HEK293 (cell line): ENCODE results near the gene OR2A5.

Experiments
- CTCF ChIA-PET: fragments of 350-600 bp; formaldehyde crosslinking; extraction: SDS; loops from one replicate; lab custom pipeline; 2021; ENCODE audit warnings: antibody characterized with exemption; lab: Yijun Ruan, JAX
- POLR2A ChIA-PET: fragments of 300-600 bp; formaldehyde crosslinking; extraction: SDS; loops from one replicate; lab custom pipeline; 2020; ENCODE audit warnings: antibody characterized with exemption, inconsistent platforms; lab: Yijun Ruan, JAX
- H3K27ac ChIP-seq: fragments of 200-500 bp; sonication (Bioruptor generic); 2 replicates; pipeline ENCODE4 v1.5.1; 2014; ENCODE audit warnings: low read depth, low read length, control low read depth, inconsistent platforms; ENCODE audit errors: extremely low read depth
- H3K36me3 ChIP-seq, 2 experiments: fragments of 200-500 bp in 1 of 2; sonication (Bioruptor generic) in 1 of 2; 1 replicate in 1 of 2; 2 replicates in 1 of 2; pipeline ENCODE4 v1.5.1; 2014 to 2017; ENCODE audit warnings: inconsistent platforms in 2 of 2, low read length in 2 of 2; ENCODE audit not compliant: control insufficient read depth in 2 of 2, insufficient read depth in 1 of 2
- H3K4me1 ChIP-seq: fragments of 200-500 bp; sonication (Bioruptor generic); 2 replicates; pipeline ENCODE4 v1.5.1; 2014; ENCODE audit warnings: mild to moderate bottlenecking, low read length, inconsistent platforms; ENCODE audit not compliant: control insufficient read depth, insufficient read depth
- H3K4me3 ChIP-seq: 2 replicates; pipeline ENCODE4 v1.5.1; 2011; ENCODE audit warnings: low read depth, mild to moderate bottlenecking, control low read depth, low read length, moderate library complexity
- H3K9me3 ChIP-seq: fragments of 200-500 bp; sonication (Bioruptor generic); 2 replicates; pipeline ENCODE4 v1.5.1; 2014; ENCODE audit warnings: low read depth, low read length, inconsistent platforms; ENCODE audit not compliant: control insufficient read depth, insufficient read depth
- GFI1B ChIP-seq: fragments of 450-650 bp; formaldehyde crosslinking; IDR thresholded peaks from 2 replicates; pipeline ENCODE4 v1.5.1; 2016; ENCODE audit warnings: missing biosample characterization, missing genetic modification characterization
- GLI4 ChIP-seq: fragments of 450-650 bp; formaldehyde crosslinking; IDR thresholded peaks from 2 replicates; pipeline ENCODE4 v1.5.1; 2016; ENCODE audit warnings: missing biosample characterization, missing genetic modification characterization
- GLIS1 ChIP-seq: fragments of 450-650 bp; formaldehyde crosslinking; IDR thresholded peaks from 2 replicates; pipeline ENCODE4 v1.5.1; 2016; ENCODE audit warnings: missing biosample characterization, missing genetic modification characterization
- HOXC10 ChIP-seq: sonication (generic); formaldehyde crosslinking; IDR thresholded peaks from 2 replicates; pipeline ENCODE4 v1.8.1; 2023; ENCODE audit warnings: mild to moderate bottlenecking, missing genetic modification reagents
- SCRT1 ChIP-seq: fragments of 450-650 bp; formaldehyde crosslinking; IDR thresholded peaks from 2 replicates; pipeline ENCODE4 v1.5.1; 2016; ENCODE audit warnings: missing biosample characterization, missing genetic modification characterization, borderline replicate concordance
- ZNF114 ChIP-seq: fragments of 450-650 bp; formaldehyde crosslinking; IDR thresholded peaks from 2 replicates; pipeline ENCODE4 v1.5.0; 2017; ENCODE audit warnings: missing biosample characterization, missing genetic modification characterization
- ZNF157 ChIP-seq: fragments of 450-650 bp; formaldehyde crosslinking; IDR thresholded peaks from 2 replicates; pipeline ENCODE4 v1.5.1; 2016; ENCODE audit warnings: missing biosample characterization, missing genetic modification characterization
- ZNF23 ChIP-seq: fragments of 450-650 bp; formaldehyde crosslinking; IDR thresholded peaks from 2 replicates; pipeline ENCODE4 v1.5.1; 2016; ENCODE audit warnings: missing biosample characterization, missing genetic modification characterization, borderline replicate concordance
- ZNF311 ChIP-seq: fragments of 450-650 bp; formaldehyde crosslinking; IDR thresholded peaks from 2 replicates; pipeline ENCODE4 v1.5.1; 2017; ENCODE audit warnings: missing biosample characterization, missing genetic modification characterization, borderline replicate concordance
- ZNF37A ChIP-seq: fragments of 450-650 bp; IDR thresholded peaks from 2 replicates; pipeline ENCODE4 v1.5.1; 2018; ENCODE audit warnings: missing biosample characterization, missing genetic modification characterization
- ZNF394 ChIP-seq: fragments of 450-650 bp; formaldehyde crosslinking; IDR thresholded peaks from 2 replicates; pipeline ENCODE4 v1.5.1; 2016; ENCODE audit warnings: missing biosample characterization, missing genetic modification characterization, mild to moderate bottlenecking, moderate library complexity, borderline replicate concordance
- ZNF404 ChIP-seq: fragments of 450-650 bp; formaldehyde crosslinking; IDR thresholded peaks from 2 replicates; pipeline ENCODE4 v1.5.1; 2017; ENCODE audit warnings: missing biosample characterization, missing genetic modification characterization
- ZNF433 ChIP-seq: fragments of 450-650 bp; formaldehyde crosslinking; IDR thresholded peaks from 2 replicates; pipeline ENCODE4 v1.5.1; 2016; ENCODE audit warnings: missing biosample characterization, missing genetic modification characterization, low read depth
- ZNF549 ChIP-seq: fragments of 450-650 bp; IDR thresholded peaks from 2 replicates; pipeline ENCODE4 v1.5.1; 2018; ENCODE audit warnings: missing biosample characterization, missing genetic modification characterization, mild to moderate bottlenecking, inconsistent platforms, moderate library complexity
- ZNF561 ChIP-seq: fragments of 450-650 bp; IDR thresholded peaks from 2 replicates; pipeline ENCODE4 v1.5.1; 2018; ENCODE audit warnings: missing biosample characterization, missing genetic modification characterization, borderline replicate concordance
- ZNF626 ChIP-seq: fragments of 450-650 bp; sonication (Bioruptor Pico); formaldehyde crosslinking; IDR thresholded peaks from 2 replicates; pipeline ENCODE4 v1.5.1; 2018; ENCODE audit warnings: missing biosample characterization, missing genetic modification characterization, inconsistent platforms
- ZNF629 ChIP-seq: fragments of 450-650 bp; formaldehyde crosslinking; IDR thresholded peaks from 2 replicates; pipeline ENCODE4 v1.5.1; 2017; ENCODE audit warnings: missing biosample characterization, missing genetic modification characterization
- ZNF645 ChIP-seq: fragments of 450-650 bp; formaldehyde crosslinking; IDR thresholded peaks from 2 replicates; pipeline ENCODE4; 2016; ENCODE audit warnings: missing biosample characterization, missing genetic modification characterization
- ZNF658 ChIP-seq: fragments of 450-650 bp; formaldehyde crosslinking; IDR thresholded peaks from 2 replicates; pipeline ENCODE4; 2016; ENCODE audit warnings: missing biosample characterization, missing genetic modification characterization
- ZNF768 ChIP-seq: fragments of 450-650 bp; formaldehyde crosslinking; IDR thresholded peaks from 2 replicates; pipeline ENCODE4 v1.5.1; 2018; ENCODE audit warnings: missing biosample characterization, mild to moderate bottlenecking, missing genetic modification characterization
- ZNF776 ChIP-seq: fragments of 450-650 bp; formaldehyde crosslinking; IDR thresholded peaks from 2 replicates; pipeline ENCODE4 v1.5.0; 2017; ENCODE audit warnings: missing biosample characterization, missing genetic modification characterization, borderline replicate concordance
- ZNF791 ChIP-seq: fragments of 450-650 bp; formaldehyde crosslinking; IDR thresholded peaks from 2 replicates; pipeline ENCODE4 v1.5.1; 2016; ENCODE audit warnings: missing biosample characterization, missing genetic modification characterization
- ZNF837 ChIP-seq: fragments of 450-650 bp; formaldehyde crosslinking; IDR thresholded peaks from 2 replicates; pipeline ENCODE4 v1.5.1; 2016; ENCODE audit warnings: missing biosample characterization, missing genetic modification characterization
- TF ChIP-seq, protein P1 (sequence below): fragments of 450-650 bp; formaldehyde crosslinking; IDR thresholded peaks from 2 replicates; pipeline ENCODE4 v1.5.1; 2017; ENCODE audit warnings: missing biosample characterization, missing genetic modification characterization
- TF ChIP-seq, protein P2 (sequence below): fragments of 450-650 bp; formaldehyde crosslinking; IDR thresholded peaks from 2 replicates; pipeline ENCODE4 v1.5.1; 2016; ENCODE audit warnings: missing biosample characterization, missing genetic modification characterization

Gene OR2A5

GRCh38 chr7:144028547-144028946 lies 20.2 kb upstream of the OR2A5 start:
- H3K9me3 ChIP-seq = no peaks in the 10 kb centered on the region
- no peak for TF ChIP-seq ZNF837 (tag by site-specific recombination)
- no peak for TF ChIP-seq ZNF776 (tag by site-specific recombination)
- no peak for TF ChIP-seq ZNF629
- POLR2A ChIA-PET = no interaction called here
- H3K4me1 ChIP-seq = no peaks in the 10 kb centered on the region
- no peak overlapping the region for H3K27ac ChIP-seq
- CTCF ChIA-PET = interaction anchor here (0.7 to 2.8 kb wide), 2 partner anchors 71 to 100 kb away, joined by 4 to 13 read pairs; no protein-coding TSS in a partner anchor
- H3K4me3 ChIP-seq = no peak overlapping the region
- no peaks in the 10 kb centered on the region for H3K36me3 ChIP-seq

DNA sequence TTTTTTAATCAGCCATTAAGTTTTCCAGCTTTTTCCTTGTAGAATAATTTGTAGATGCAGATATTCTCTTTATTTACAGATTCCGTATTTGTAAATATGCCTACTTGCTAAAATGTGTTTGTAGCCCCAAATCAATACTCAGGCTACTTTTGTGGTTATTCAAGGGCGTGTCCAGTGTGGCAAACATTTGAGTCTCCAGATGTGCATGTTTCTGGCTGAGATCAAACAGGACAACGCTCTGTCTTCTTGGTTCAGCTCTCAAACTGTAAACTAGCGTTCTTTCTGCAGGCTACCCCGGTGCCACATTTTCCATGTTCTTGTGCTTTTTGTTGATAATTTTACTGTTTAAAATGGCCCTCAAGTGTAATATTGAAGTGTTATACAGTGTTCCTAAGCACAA lies 16.2 kb upstream of the OR2A5 start:
- Histone ChIP-seq H3K27ac (no peak overlapping the region), H3K9me3 (no peaks in the 10 kb centered on the region), H3K4me3 (no peak overlapping the region), H3K4me1 (no peaks in the 10 kb centered on the region), H3K36me3 (no peaks in the 10 kb centered on the region)
- TF ChIP-seq, protein P1, sequence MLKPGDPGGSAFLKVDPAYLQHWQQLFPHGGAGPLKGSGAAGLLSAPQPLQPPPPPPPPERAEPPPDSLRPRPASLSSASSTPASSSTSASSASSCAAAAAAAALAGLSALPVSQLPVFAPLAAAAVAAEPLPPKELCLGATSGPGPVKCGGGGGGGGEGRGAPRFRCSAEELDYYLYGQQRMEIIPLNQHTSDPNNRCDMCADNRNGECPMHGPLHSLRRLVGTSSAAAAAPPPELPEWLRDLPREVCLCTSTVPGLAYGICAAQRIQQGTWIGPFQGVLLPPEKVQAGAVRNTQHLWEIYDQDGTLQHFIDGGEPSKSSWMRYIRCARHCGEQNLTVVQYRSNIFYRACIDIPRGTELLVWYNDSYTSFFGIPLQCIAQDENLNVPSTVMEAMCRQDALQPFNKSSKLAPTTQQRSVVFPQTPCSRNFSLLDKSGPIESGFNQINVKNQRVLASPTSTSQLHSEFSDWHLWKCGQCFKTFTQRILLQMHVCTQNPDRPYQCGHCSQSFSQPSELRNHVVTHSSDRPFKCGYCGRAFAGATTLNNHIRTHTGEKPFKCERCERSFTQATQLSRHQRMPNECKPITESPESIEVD (tag by site-specific recombination) = no peak
- TF ChIP-seq ZNF645 = no peak
- no peak for TF ChIP-seq SCRT1
- no peak for TF ChIP-seq ZNF394 (tag by site-specific recombination)
- TF ChIP-seq GLI4 (tag by site-specific recombination) = no peak
- no peak for TF ChIP-seq ZNF404 (tag by site-specific recombination)
- no peak for TF ChIP-seq ZNF433 (tag by site-specific recombination)
- ChIA-PET CTCF (interaction anchor here (0.9 kb wide), 1 partner anchor 18 kb away, joined by 4 read pairs; no protein-coding TSS in a partner anchor), POLR2A (no interaction called here)

DNA sequence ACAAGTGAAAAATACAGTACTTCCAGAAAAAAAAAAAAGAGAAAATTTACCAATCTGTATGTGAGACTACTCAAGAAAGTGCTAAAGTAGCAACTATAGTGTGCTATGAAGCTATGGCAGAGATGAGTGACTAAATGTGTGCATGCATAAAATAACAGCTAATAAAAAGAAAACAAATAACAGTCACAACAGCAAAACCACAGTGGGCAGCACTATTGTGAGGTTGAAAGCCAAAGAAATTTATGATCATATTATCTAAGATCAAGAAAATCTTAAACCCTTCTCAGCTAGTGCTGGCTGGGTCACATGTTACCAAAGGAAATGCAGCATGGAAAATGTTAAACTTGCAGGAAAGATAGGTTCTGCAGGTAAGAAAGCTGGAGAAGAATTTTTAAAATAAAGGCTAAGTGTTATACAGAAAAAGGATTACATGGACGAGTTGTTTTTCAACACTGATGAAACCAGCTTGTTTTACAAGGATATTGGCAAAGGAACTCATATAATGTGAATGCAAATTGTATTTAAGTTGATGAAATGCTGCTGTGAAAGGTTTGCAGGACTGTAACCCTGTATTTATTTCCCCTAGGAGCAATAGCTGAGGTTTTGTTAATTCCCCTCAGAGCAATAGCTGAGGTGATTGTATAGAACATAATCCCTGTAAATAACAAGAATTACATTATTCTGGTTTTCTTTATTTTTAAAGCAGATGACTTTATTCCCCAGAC lies 15.6 kb upstream of the OR2A5 start:
- TF ChIP-seq ZNF626 (tag by site-specific recombination) (no peak), ZNF23 (no peak), ZNF837 (tag by site-specific recombination) (no peak), ZNF561 (tag by site-specific recombination) (no peak)
- TF ChIP-seq, all 188 proteins: peak for 0
- Histone ChIP-seq H3K4me1 (no peaks in the 10 kb centered on the region), H3K4me3 (no peak overlapping the region), H3K9me3 (no peaks in the 10 kb centered on the region), H3K27ac (no peak overlapping the region), H3K36me3 (no peaks in the 10 kb centered on the region)
- POLR2A ChIA-PET = no interaction called here
- CTCF ChIA-PET = interaction anchor here (0.6 to 1.3 kb wide), 4 partner anchors 11 to 115 kb away, joined by 3 to 7 read pairs (median 4); no protein-coding TSS in a partner anchor

GRCh38 chr7:144035385-144035784 lies 13.4 kb upstream of the OR2A5 start:
- ChIA-PET CTCF (no interaction called here), POLR2A (no interaction called here)
- no peaks in the 10 kb centered on the region for H3K9me3 ChIP-seq
- no peaks in the 10 kb centered on the region for H3K4me1 ChIP-seq
- no peak overlapping the region for H3K27ac ChIP-seq
- H3K36me3 ChIP-seq = no peaks in the 10 kb centered on the region
- H3K4me3 ChIP-seq = no peak overlapping the region
- TF ChIP-seq ZNF157 (tag by site-specific recombination) (no peak), ZNF549 (no peak), ZNF658 (tag by site-specific recombination) (no peak), ZNF776 (tag by site-specific recombination) (no peak), GFI1B (tag by site-specific recombination) (no peak), ZNF768 (tag by site-specific recombination) (no peak), ZNF37A (tag by site-specific recombination) (no peak), ZNF311 (tag by site-specific recombination) (no peak), ZNF114 (tag by site-specific recombination) (no peak), ZNF561 (tag by site-specific recombination) (no peak), HOXC10 (CRISPR knock-in tag) (no peak), GLIS1 (tag by site-specific recombination) (no peak), ZNF791 (tag by site-specific recombination) (no peak)
- TF ChIP-seq, protein P2, sequence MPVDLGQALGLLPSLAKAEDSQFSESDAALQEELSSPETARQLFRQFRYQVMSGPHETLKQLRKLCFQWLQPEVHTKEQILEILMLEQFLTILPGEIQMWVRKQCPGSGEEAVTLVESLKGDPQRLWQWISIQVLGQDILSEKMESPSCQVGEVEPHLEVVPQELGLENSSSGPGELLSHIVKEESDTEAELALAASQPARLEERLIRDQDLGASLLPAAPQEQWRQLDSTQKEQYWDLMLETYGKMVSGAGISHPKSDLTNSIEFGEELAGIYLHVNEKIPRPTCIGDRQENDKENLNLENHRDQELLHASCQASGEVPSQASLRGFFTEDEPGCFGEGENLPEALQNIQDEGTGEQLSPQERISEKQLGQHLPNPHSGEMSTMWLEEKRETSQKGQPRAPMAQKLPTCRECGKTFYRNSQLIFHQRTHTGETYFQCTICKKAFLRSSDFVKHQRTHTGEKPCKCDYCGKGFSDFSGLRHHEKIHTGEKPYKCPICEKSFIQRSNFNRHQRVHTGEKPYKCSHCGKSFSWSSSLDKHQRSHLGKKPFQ = no peak
